Measurements from ENCODE around the gene BBS2.
A peak's percentile ranks its signal among the peaks of the same experiment; 100 is the strongest.

BBS2 gene

DNA sequence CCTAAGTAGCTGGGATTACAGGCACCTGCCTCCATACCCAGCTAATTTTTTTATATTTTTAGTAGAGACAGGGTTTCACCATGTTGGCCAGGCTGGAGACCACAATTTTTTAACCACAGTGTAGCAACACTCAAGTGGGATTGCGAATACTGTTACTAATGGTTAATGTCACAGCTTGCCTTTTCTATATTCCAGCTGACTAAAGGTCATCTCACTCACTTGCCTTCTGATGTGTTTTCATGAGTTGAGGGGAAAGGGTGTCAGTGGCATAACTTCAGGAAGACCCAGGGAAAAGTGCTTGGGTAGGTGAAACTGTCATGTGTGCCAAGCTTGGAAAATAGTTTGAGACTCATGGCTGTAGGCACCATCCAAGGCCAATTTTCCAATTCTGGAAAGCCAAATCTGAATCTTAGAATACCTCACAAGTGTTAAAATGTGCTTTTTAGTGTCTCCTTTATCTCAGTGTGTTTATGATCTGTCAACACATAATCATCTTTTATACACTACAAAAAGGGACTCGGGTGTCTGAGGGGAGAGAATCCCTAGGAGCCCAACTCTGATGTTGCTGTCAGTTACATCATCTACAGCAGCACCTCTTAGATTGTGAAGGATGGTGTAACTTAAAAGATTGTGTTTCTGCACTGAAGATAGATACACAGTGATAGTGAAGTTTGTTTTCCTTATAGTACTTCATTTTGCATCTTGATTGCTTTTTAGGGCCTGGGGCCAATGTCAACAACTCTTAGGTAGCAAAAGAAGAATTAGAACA is 41.4 kb downstream of the BBS2 start:
- DNase-seq (ENCODE audit: low read depth in 2 of 2) = peak; percentile 13 to 22

GRCh38 chr16:56477096-56477878 is 42.5 kb downstream of the BBS2 start:
- DNase-seq (ENCODE audit: low read depth in 2 of 2) = peak; percentile 67 to 76

DNA sequence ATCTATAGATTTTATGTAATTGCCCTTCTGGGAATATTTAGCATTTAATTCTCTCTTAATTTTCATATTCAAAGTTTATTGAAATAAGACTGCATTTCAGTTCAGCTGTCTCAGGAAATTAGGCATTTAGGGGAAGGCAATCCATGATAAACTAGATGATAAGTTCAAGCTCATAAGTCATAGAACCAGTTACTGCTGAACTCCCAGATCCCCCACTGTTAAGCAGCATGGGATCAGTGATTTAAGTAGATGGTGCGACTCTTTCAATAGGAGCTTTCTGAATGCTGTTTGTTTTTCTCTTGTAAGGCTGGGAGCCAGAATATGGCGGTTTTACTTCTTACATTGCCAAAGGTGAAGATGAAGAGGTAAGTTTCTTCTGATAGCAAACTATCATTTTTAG is 44.6 kb downstream of the BBS2 start:
- DNase-seq (ENCODE audit: low read depth in 2 of 2) = no peak

DNA sequence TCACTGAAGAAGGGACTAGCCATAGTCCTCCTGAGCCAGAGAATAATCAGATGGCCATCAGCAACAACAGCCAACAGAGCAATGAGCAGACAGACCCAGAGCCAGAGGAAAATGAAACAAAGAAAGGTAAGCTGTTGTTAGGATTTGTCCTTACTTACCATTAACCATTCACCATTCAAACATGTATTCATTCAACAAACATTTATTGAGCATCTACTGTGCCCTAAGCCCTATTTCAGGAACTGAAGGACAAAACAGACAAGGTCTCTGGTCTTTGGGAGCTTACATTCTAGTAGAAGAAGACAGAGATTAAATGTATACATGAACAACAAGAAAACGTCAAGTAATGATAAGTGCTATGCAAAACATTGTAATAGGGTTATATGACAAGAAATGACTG is 49.2 kb downstream of the BBS2 start:
- no peak for DNase-seq (ENCODE audit: low read depth in 2 of 2)

- no peak for DNase-seq (ENCODE audit: low read depth in 2 of 2)
Observed at GRCh38 chr16:56470232-56470631, 49.6 kb downstream of the BBS2 start.

- DNase-seq (ENCODE audit: low read depth in 2 of 2) = no peak
Observed at GRCh38 chr16:56469748-56470147, 50.1 kb downstream of the BBS2 start.

DNA sequence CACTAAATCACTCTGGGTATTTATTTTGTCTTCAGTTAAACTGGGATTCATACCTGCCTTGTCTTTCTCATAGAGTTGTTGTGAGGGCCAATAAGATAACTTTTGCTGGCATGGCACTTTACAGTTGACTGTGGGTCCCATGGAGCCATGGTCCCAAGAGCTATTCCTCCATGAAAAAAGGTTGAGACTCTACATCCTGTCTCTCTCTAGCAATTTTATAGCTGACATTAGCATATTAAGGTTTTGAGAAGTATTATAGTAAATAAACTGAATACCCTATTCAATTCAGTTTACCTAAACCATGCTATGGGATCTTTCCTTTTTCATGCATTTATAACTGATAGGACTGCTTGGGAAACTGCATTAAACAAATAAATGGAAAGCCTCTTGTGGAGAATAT is 51.0 kb downstream of the BBS2 start:
- DNase-seq (ENCODE audit: low read depth in 2 of 2) = no peak

- DNase-seq (ENCODE audit: low read depth in 2 of 2) = no peak
Observed at GRCh38 chr16:56466344-56466743, 53.5 kb downstream of the BBS2 start.

DNA sequence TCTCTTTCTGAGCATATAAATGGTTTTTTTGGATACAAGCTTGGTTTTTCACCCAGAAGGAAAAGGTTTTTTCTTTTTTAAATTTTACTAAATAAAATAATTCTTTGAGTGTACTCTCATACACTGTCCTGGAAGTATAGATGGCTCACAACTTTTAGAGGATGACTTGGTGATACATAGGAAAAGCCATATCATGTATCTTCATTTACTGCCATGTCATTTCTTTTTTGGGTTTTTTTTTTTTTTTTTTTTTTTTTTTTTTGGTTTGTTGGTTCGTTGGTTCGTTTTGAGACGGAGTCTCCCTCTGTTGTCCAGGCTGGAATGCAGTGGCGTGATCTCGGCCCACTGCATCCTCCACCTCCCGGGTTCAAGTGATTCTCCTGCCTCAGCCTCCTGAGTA is 56.7 kb downstream of the BBS2 start:
- no peak for DNase-seq (ENCODE audit: low read depth in 2 of 2)

DNA sequence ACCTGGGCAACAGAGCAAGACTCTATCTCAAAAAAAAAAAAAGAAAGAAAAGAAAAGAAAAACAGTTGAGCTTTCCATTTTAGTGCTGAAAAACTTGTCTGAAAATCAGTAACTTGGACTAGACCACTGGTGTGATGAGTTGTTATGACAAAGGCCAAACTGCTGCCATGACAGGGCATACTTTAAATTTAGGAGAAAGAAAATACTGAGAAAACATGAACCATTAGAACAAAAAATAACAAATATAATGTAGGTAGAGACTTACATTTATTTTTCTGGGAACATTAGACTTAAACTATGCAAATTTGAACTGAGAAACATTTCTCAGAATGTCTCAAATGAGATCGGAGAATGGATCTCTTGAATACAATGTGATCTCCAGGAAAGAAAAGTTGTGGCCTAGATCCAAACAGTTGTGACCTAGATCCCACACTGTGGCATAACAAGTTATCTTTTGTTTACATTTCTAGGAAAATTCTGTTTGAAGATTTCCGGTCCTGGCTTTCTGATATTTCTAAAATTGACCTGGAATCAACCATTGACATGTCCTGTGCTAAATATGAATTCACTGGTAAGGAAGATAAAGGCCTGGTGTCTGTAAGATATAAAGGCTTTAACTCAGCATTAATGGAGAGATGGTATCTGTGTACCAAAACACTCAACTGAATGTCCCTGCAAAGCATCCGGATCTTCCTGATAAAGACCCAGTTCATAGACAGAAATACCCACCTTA is 57.6 kb downstream of the BBS2 start:
- DNase-seq (ENCODE audit: low read depth in 2 of 2) = no peak

- no peak for DNase-seq (ENCODE audit: low read depth in 2 of 2)
Observed at GRCh38 chr16:56460101-56460500, 59.7 kb downstream of the BBS2 start.

DNA sequence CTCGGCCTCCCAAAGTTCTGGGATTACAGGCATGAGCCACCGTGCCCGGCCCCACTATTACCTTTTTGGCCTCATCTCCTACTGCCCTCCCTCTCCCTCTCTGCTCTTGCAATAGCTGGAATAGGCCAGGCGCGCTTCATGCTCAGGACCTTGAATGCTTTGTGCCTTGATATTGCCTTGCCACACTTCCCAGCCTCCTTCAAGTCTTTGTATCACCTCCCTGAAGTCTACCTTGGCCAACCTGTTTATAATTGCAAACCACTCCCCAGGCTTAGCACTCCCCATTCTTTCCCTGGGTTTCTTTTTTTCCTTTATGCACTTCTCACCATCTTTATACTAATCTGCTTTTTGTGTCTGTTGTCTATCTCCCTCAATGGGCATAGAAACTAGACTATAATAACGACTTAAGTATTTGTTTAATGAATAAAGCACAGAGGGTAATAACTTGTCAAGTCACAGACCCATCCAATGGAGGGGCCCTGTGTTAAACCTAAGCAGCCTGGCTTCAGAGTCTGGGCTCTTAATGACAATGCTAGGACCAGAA is 61.8 kb downstream of the BBS2 start:
- no peak for DNase-seq (ENCODE audit: low read depth in 2 of 2)

DNA sequence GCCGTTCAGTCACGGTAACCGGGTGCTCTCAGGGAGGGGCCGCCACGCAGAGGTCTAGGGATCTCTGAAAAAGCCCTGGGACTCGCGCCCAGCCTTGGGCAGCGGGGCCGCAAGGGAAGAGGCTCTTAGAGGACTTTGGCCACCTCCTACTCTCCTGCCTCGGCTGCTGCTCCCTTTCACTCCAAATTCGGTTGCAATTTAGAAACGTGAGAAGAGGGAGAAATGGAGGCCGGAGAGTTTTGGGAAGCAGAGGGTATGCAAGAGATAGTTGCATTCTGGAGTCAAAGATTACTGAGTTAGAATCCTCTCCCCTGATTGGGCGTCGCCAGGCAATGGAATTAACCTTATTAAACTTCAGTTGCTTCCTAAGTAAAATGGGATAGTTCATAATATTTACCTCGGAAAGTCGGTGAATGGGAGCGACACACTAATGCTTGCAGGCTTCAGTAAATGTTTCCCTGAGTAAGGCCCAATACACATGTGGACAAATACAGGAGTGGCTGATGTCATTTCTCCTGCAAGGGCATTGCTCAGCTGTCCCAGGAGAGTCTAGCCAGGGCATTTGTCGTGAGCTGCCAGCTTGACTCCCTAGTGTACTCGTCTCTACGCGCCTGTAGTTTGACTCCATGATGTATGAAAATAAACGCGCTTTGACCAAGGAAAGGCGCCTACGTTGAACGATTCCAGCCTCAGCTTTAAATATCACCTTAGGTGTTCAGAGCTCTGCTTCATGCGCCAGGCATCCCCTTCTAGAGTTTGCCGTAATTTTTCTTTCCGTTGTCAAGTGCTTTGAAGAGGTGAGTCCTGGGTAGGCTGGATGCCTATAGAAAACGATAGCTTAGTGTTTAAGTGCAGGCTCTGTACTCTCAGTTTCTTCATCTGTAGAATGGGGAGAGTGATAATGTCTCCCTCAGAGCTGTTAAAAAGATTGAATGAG is 67.8 kb downstream of the BBS2 start:
- no peak for DNase-seq (ENCODE audit: low read depth in 2 of 2)

- peak; percentile 95 for DNase-seq (ENCODE audit: low read depth in 2 of 2)
Observed at GRCh38 chr16:56450986-56451752, 68.7 kb downstream of the BBS2 start, which contains the start of the genes NUDT21 and OGFOD1. NUDT21 (minus strand) TSS chr16:56451332; CDS start chr16:56451202, 130 bp downstream. OGFOD1 (plus strand) TSS chr16:56451554; CDS start chr16:56451613, 59 bp downstream.

DNA sequence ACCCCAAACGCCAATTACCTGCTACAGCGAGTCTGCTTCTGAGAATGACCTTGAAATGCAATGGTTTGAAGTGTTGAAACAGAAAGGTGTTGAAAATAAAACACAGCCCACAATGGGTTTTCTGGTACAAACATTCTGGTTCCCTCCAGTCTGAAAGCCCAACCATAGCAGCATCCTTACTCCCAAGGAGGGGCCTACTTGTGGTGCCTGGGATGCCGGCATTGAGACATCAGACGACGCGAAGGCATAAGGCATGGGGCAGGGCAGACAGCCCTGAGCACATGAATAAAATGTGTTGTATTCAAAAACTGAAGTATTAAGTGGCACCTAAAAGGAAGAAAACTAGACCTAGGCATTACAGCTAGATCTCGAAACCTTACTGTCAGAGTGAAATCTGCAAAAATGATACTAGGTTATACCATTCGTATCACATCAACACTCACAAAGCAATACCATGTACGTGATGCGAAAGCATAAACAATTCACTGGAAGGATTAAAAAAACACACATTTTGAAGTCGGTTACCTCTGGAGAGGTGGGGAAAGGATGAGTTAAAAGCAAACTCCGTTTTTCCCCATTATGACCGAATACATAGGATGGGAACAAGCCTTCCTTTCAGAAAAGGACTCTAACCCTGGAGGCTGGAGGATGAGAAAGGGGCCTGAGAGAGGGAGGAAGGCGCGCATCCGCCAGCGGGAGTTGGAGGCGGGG is 69.4 kb downstream of the BBS2 start:
- no peak for DNase-seq (ENCODE audit: low read depth in 2 of 2)

- DNase-seq (ENCODE audit: low read depth in 2 of 2) = no peak
Observed at GRCh38 chr16:56448005-56448404, 71.8 kb downstream of the BBS2 start.

DNA sequence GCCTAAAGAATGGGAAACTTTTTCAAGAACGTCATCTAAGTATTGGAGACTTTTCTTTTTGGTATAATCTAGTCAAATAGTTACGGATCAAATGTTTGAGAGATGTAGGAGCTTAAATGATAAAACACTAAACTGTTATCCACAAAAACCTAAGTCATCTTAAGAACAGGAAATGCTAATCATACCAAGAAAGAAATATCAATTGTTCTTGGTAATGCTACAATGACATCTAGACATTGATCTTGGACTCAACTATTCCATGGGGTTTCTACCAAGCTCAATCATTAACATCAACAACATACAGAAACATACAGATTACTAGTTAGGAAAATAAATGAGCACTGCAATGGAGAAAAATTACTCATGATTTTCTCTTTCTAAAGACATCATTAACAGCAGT is 72.5 kb downstream of the BBS2 start:
- DNase-seq (ENCODE audit: low read depth in 2 of 2) = no peak

DNA sequence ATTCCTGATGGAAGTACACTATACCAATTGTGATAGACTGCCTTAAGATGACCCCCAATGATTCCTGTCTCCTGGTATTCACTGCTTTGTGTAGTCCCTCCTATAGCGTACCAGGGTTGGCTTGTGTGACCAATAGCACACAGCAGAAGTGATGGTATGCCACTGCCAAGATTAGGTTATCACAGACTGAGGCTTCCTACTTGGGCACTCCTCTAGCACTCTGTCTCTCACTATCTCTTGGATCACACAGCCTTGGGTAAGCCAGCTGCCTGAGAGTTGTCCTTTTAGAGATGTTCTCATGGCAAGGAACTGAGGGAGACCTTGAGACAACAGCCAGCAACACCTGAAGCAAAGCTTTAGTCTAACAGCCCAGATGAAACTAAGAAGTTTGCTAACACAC is 81.8 kb downstream of the BBS2 start:
- DNase-seq (ENCODE audit: low read depth in 2 of 2) = no peak

DNA sequence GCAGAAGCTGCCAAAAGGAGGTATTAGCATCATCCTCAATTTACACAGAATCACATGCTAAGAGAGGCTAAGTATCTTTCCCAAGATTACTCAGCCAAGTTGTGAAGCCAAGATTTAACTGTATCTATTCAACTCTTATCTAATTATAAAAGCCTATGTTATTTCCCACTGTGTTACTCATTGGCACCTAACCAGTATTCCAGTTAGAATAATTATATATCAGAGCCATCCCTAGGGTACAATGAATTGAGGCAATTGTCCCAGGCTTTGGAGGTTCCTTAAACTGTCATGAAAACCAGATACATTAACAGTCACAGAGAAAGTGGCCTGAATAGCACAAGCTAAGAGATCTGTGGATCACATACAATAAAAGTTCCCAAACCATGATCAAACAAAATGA is 83.6 kb downstream of the BBS2 start:
- no peak for DNase-seq (ENCODE audit: low read depth in 2 of 2)
